ENCODE data around the gene TAL1. TPM values are rescaled to one million over a fixed set of nuclear protein-coding genes. Genes with fewer than 3 reads are reported as not detected.

TAL1 gene
- total RNA-seq, 4 donors from 2014 or later: 1.2 to 7.4 (median 2.9) TPM

DNA sequence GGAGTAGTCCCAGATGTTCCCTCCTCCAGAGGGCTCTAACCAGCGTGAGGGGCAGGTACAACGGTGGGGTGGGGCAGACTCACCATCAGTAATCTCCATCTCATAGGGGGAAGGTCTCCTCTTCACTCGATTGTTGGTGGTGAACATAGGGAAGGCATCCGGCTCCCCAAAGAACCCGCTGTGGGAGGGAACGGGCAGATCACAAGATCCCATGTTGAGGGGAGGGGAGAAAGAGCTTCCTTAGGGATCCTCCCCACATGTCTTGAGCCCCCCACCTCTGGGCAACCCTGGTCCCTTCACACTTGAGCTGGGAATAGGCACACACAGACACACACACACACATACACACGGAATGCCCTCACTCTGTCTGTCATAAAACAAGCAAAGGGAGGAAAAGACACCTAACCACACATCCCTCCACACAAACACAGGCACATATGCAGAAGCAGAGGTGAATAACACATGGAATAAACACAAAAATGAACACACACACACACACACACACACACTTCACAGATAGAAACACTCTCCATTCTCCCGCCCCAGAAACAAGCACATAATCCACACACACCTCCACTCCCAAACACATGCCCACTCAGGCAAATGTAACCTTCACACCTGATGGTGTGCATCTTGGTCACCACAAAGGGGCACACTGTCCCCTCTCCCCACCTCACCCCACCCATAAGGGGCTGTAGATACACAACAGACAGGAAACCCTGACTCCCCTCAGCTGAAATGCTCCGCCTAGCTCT is 7.9 kb downstream of the TAL1 start:
- Histone ChIP-seq H3K4me3 (no peak overlapping the region), H3K36me3 (no peaks in the 10 kb centered on the region), H3K27ac (no peak overlapping the region), H3K4me1 (peaks cover 0 to 20% (median 4%) of the 10 kb centered on the region in 4 donors), H3K9me3 (no peaks in the 10 kb centered on the region), H3K27me3 (peaks cover 0 to 35% of the 10 kb centered on the region in 2 donors)
- no peak for DNase-seq
- TF ChIP-seq, protein P1, sequence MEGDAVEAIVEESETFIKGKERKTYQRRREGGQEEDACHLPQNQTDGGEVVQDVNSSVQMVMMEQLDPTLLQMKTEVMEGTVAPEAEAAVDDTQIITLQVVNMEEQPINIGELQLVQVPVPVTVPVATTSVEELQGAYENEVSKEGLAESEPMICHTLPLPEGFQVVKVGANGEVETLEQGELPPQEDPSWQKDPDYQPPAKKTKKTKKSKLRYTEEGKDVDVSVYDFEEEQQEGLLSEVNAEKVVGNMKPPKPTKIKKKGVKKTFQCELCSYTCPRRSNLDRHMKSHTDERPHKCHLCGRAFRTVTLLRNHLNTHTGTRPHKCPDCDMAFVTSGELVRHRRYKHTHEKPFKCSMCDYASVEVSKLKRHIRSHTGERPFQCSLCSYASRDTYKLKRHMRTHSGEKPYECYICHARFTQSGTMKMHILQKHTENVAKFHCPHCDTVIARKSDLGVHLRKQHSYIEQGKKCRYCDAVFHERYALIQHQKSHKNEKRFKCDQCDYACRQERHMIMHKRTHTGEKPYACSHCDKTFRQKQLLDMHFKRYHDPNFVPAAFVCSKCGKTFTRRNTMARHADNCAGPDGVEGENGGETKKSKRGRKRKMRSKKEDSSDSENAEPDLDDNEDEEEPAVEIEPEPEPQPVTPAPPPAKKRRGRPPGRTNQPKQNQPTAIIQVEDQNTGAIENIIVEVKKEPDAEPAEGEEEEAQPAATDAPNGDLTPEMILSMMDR (IDR thresholded peaks at IDR 0.05): no peak
- TF ChIP-seq POLR2A (IDR thresholded peaks at IDR 0.05): no peak

DNA sequence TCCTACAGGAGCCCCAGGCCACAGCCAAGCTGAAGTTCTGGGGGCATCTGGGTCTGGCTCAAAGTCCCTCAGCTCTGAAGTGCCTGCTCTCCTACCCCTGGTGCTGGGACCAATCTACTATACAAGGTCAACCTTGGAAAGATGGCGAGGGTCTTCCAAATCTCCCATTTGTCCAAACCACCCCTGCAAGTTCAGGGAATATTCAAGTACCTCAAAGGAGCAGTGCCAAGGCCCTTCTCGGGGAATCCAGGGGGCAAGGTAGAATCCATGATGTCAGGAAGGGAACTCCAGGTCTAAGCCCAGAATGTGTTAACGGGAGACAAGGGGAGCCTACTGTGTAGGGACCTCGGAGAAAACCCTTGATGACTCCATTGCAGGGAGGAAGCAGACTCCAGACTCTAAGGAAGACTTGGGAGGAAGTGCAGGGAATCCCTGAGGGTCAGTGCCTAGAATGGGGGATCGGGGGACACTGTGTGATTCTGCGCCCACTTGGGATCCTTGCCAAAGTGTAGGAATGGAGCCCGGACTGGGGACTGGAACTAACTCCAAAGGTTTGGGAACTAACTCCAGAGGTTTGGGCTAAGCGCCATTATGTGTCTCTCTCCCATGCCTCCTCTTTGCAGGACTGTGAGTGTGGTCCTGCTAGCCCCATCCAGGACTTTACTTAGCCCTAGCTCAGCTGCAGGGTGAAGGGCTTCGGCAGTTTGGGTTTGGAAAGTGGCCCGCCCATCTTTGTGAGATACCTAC is 8.7 kb downstream of the TAL1 start:
- Histone ChIP-seq H3K36me3 (no peaks in the 10 kb centered on the region), H3K4me3 (no peak overlapping the region), H3K27me3 (peaks cover 0 to 28% of the 10 kb centered on the region in 2 donors), H3K27ac (no peak overlapping the region), H3K4me1 (peaks cover 0 to 19% (median 4%) of the 10 kb centered on the region in 4 donors), H3K9me3 (no peaks in the 10 kb centered on the region)
- no peak for TF ChIP-seq POLR2A (IDR thresholded peaks at IDR 0.05)
- TF ChIP-seq, protein P1 (IDR thresholded peaks at IDR 0.05): no peak
- DNase-seq: no peak

DNA sequence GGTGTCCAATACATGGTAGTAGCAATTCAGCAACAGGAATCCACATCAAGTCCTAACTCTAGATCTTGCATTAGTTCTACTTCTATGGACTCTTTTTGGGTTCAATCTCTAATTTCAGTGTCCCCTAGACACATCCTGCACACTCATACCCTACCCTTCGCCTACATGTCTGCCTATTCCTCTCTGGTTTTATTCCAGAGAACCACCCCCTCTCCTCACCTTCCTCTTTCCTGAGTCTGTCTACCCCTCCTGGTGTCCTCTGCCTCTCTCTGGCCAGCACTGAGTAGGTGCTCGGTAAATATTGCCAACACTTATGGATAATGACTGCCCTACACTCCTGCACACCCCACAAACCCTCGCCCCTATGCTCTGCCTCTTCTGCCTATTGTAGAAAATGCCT is 9.5 kb downstream of the TAL1 start:
- Histone ChIP-seq H3K36me3 (no peaks in the 10 kb centered on the region), H3K9me3 (no peaks in the 10 kb centered on the region), H3K27ac (no peak overlapping the region), H3K4me1 (peaks cover 0 to 19% (median 4%) of the 10 kb centered on the region in 4 donors), H3K4me3 (no peak overlapping the region), H3K27me3 (peaks cover 0 to 28% of the 10 kb centered on the region in 2 donors)
- TF ChIP-seq, protein P1 (IDR thresholded peaks at IDR 0.05): no peak
- no peak for TF ChIP-seq POLR2A (IDR thresholded peaks at IDR 0.05)
- no peak for DNase-seq

DNA sequence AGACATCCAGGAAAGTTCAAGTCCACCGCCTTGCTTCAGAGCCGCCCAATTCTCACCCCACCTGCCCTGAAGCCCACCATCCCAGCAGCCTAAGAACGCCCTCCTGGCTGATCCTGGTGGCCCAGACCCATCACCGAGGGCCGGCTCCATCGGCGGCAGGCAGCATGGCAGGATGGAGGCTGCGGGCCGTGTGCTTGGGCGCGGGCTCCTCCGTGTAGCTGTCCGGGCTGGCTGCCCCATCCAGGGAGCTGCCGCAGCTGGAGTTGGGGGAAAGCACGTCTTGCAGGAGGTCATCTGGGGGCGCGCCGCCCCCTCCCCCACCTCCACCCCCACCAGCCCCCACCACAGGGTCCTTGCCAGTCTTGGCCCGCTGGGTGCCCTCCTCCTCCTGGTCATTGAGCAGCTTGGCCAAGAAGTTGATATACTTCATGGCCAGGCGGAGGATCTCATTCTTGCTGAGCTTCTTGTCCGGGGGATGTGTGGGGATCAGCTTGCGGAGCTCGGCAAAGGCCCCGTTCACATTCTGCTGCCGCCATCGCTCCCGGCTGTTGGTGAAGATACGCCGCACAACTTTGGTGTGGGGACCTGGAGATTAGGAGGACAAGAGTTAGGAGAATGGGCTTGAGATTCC is 12.3 kb downstream of the TAL1 start:
- TF ChIP-seq POLR2A (IDR thresholded peaks at IDR 0.05): no peak
- TF ChIP-seq, protein P1 (IDR thresholded peaks at IDR 0.05): no peak
- Histone ChIP-seq H3K4me1 (peaks cover 0 to 1% (median 0%) of the 10 kb centered on the region in 4 donors), H3K9me3 (no peaks in the 10 kb centered on the region), H3K27ac (no peak overlapping the region), H3K27me3 (peaks cover 0 to 10% of the 10 kb centered on the region in 2 donors), H3K36me3 (no peaks in the 10 kb centered on the region), H3K4me3 (no peak overlapping the region)
- no peak for DNase-seq

DNA sequence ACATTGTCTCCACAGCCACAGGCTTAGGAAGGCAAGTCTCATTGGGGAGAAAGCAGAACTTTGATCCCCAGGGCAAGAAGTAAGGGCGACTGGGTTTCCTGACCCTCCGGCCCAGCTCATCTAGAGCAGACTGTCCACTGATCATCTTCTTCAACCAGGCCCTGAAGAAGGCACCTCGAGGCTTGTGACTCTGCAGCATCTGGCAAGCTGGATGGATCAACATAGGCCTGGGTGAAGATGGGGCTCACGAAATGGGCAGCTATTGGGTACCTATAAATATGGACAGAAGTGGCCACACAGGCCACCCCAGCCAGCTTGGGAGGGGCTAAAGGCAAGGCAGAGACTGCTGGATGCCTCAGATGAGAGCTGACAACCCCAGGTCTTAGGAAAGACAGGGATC is 13.0 kb downstream of the TAL1 start:
- Histone ChIP-seq H3K4me1 (no peaks in the 10 kb centered on the region), H3K27me3 (peaks cover 0 to 5% of the 10 kb centered on the region in 2 donors), H3K27ac (no peak overlapping the region), H3K9me3 (no peaks in the 10 kb centered on the region), H3K36me3 (no peaks in the 10 kb centered on the region), H3K4me3 (no peak overlapping the region)
- DNase-seq: no peak
- TF ChIP-seq POLR2A (IDR thresholded peaks at IDR 0.05): no peak
- TF ChIP-seq, protein P1 (IDR thresholded peaks at IDR 0.05): no peak
